ENCODE data around the gene DNMT3A. TPM values are rescaled to one million over a fixed set of nuclear protein-coding genes. Genes with fewer than 3 reads are reported as not detected.

The DNMT3A gene
- total RNA-seq, 1 experiment from 2014 or later = 12.2 TPM

GRCh38 chr2:25270061-25270460 is 71.7 kb downstream of the DNMT3A start:
- no peaks in the 10 kb centered on the region for H3F3A ChIP-seq (ENCODE audit: low read length, unreplicated experiment)
- DNase-seq = no peak
- no peaks in the 10 kb centered on the region for H3K79me2 ChIP-seq (ENCODE audit: low read length)
- H3K4me2 ChIP-seq (ENCODE audit: low read length) = no peak overlapping the region
- H3K9me2 ChIP-seq (replicated peaks; ENCODE audit: low read length) = no peaks in the 10 kb centered on the region
- no peak for ATAC-seq
- H4K20me1 ChIP-seq (ENCODE audit: low read length) = no peaks in the 10 kb centered on the region
- ChIA-PET POLR2A (ENCODE audit: unreplicated experiment) (no interaction called here), CTCF (no interaction called here)
- no peaks in the 10 kb centered on the region for H3K4me1 ChIP-seq (ENCODE audit: insufficient read depth, low read length)
- intact Hi-C loops (cut with micrococcal nuclease) = no loop called here
- H3K9ac ChIP-seq (ENCODE audit: low read length) = no peak overlapping the region
- no TSS peak for BruUV-seq (replicated peaks)
- no peak overlapping the region for H3K4me3 ChIP-seq (ENCODE audit: low read length)
- TF ChIP-seq EZH2 (IDR thresholded peaks at IDR 0.05; ENCODE audit: low read length, unreplicated experiment) (no peak), EZH2phosphoT487 (IDR thresholded peaks at IDR 0.05; ENCODE audit: borderline replicate concordance, low read length) (no peak), CTCF (conservative IDR thresholded peaks at IDR 0.05; ENCODE audit: low read depth, low read length) (no peak)
- H3K27me3 ChIP-seq (ENCODE audit: low read length) = no peaks in the 10 kb centered on the region
- H3K36me3 ChIP-seq (ENCODE audit: low read depth, low read length) = no peaks in the 10 kb centered on the region
- H2AFZ ChIP-seq (ENCODE audit: low read length) = no peak overlapping the region
- no peaks in the 10 kb centered on the region for H3K9me3 ChIP-seq (ENCODE audit: low read length)
- H3K27ac ChIP-seq (ENCODE audit: low read length) = no peak overlapping the region

- no TSS peak for BruUV-seq (replicated peaks)
- POLR2A ChIA-PET (ENCODE audit: unreplicated experiment) = no interaction called here
- no peaks in the 10 kb centered on the region for H3K79me2 ChIP-seq (ENCODE audit: low read length)
- H3K36me3 ChIP-seq (ENCODE audit: low read depth, low read length) = no peaks in the 10 kb centered on the region
- no peaks in the 10 kb centered on the region for H3K4me1 ChIP-seq (ENCODE audit: insufficient read depth, low read length)
- no peaks in the 10 kb centered on the region for H3K9me2 ChIP-seq (replicated peaks; ENCODE audit: low read length)
- no peak overlapping the region for H3K27ac ChIP-seq (ENCODE audit: low read length)
- TF ChIP-seq EZH2 (IDR thresholded peaks at IDR 0.05; ENCODE audit: low read length, unreplicated experiment) (no peak), CTCF (conservative IDR thresholded peaks at IDR 0.05; ENCODE audit: low read depth, low read length) (no peak), EZH2phosphoT487 (IDR thresholded peaks at IDR 0.05; ENCODE audit: borderline replicate concordance, low read length) (no peak)
- no peaks in the 10 kb centered on the region for H4K20me1 ChIP-seq (ENCODE audit: low read length)
- H3K9me3 ChIP-seq (ENCODE audit: low read length) = no peaks in the 10 kb centered on the region
- no peaks in the 10 kb centered on the region for H3F3A ChIP-seq (ENCODE audit: low read length, unreplicated experiment)
- intact Hi-C loops (cut with micrococcal nuclease) = no loop called here
- no peak overlapping the region for H3K4me3 ChIP-seq (ENCODE audit: low read length)
- ATAC-seq = no peak
- CTCF ChIA-PET = no interaction called here
- no peak overlapping the region for H3K9ac ChIP-seq (ENCODE audit: low read length)
- H3K27me3 ChIP-seq (ENCODE audit: low read length) = no peaks in the 10 kb centered on the region
- H2AFZ ChIP-seq (ENCODE audit: low read length) = no peak overlapping the region
- no peak overlapping the region for H3K4me2 ChIP-seq (ENCODE audit: low read length)
- DNase-seq = no peak
Observed at GRCh38 chr2:25269233-25269632, 72.5 kb downstream of the DNMT3A start.

GRCh38 chr2:25268139-25268538 is 73.6 kb downstream of the DNMT3A start:
- Histone ChIP-seq H3F3A (ENCODE audit: low read length, unreplicated experiment) (no peaks in the 10 kb centered on the region), H2AFZ (ENCODE audit: low read length) (no peak overlapping the region), H3K9ac (ENCODE audit: low read length) (no peak overlapping the region), H3K9me3 (ENCODE audit: low read length) (no peaks in the 10 kb centered on the region), H3K36me3 (ENCODE audit: low read depth, low read length) (no peaks in the 10 kb centered on the region), H3K4me1 (ENCODE audit: insufficient read depth, low read length) (no peaks in the 10 kb centered on the region), H3K27me3 (ENCODE audit: low read length) (no peaks in the 10 kb centered on the region), H3K4me2 (ENCODE audit: low read length) (no peak overlapping the region), H3K9me2 (replicated peaks; ENCODE audit: low read length) (no peaks in the 10 kb centered on the region), H4K20me1 (ENCODE audit: low read length) (no peaks in the 10 kb centered on the region), H3K79me2 (ENCODE audit: low read length) (no peaks in the 10 kb centered on the region), H3K4me3 (ENCODE audit: low read length) (no peak overlapping the region), H3K27ac (ENCODE audit: low read length) (no peak overlapping the region)
- ATAC-seq (no peak), DNase-seq (no peak)
- intact Hi-C loops (cut with micrococcal nuclease) = no loop called here
- BruUV-seq (replicated peaks) = no TSS peak
- CTCF ChIA-PET = no interaction called here
- POLR2A ChIA-PET (ENCODE audit: unreplicated experiment) = no interaction called here
- TF ChIP-seq EZH2phosphoT487 (IDR thresholded peaks at IDR 0.05; ENCODE audit: borderline replicate concordance, low read length) (no peak), EZH2 (IDR thresholded peaks at IDR 0.05; ENCODE audit: low read length, unreplicated experiment) (no peak), CTCF (conservative IDR thresholded peaks at IDR 0.05; ENCODE audit: low read depth, low read length) (no peak)

Measured in PC-3 (cell line).